ENCODE measurements around the gene FSIP2. TPM values are rescaled to one million over a fixed set of nuclear protein-coding genes. Genes with fewer than 3 reads are reported as not detected.
"Not testable (repeated sequence)": the region's sequence is repeated elsewhere in the genome, so short reads cannot be mapped to it uniquely, and the experiment has no call there.

Gene FSIP2
- total RNA-seq, 1 donor from 2014 or later = 2.6 TPM

DNA sequence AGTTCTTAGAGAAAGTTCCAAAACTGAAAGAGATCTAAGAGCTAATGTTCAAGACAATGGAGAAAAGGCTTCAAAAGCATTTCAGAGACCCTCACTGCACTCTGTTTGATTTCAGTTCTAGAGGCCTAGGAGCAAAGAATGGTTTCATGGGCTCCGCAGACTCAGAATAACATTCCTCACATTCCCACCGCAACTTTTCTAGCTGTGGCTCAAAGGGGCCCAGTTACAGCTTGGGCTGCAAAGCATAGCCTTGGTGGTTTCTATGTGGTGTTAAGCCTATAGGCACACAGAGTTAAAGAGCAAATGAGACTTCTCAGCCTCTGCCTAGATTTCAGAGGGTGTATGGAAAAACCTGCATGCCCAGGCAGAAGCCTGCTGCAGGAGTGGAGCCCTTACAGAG, 73.0 kb downstream of the FSIP2 start:
- no peak for DNase-seq

- DNase-seq = no peak
Measured at GRCh38 chr2:185813707-185814106, 75.1 kb downstream of the FSIP2 start.

GRCh38 chr2:185817991-185818390, 79.4 kb downstream of the FSIP2 start:
- DNase-seq = no peak

DNA sequence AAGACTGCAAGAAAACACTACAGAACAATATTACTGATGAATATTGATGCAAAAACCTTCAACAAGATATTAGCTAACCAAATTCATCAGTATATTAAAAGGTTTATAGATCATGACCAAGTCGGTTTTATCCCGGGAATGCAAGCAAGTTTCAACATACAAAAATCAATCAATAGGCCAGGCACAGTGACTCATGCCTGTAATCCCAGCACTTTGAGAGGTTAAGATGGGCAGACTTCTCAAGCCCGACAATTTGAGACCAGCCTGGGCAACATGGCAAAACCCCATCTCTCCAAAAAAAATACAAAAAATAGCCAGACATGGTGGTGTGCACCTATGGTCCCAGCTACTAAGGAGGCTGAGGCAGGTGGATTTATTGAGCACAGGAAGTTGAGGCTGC, 82.9 kb downstream of the FSIP2 start:
- no peak for DNase-seq

GRCh38 chr2:185823773-185824172, 85.2 kb downstream of the FSIP2 start:
- DNase-seq = no peak

DNA sequence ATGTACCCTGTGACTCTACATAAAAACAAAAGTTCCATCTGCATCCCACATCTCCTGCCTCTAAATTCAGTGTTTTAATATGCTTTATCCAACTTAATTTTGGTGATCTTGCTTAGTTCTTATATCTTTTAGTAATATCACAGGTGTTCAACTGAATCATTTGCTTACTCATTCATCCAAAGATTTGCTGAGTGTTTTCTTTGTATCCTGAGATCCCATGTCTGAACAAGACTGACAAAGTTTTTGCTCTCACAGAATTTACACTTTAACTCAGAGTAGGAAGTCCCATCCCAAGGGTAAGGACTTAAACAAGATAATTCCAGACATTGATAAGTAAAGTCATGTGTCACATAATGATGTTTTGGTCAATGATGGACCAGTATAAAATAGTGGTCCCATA, 87.0 kb downstream of the FSIP2 start:
- DNase-seq = no peak

DNA sequence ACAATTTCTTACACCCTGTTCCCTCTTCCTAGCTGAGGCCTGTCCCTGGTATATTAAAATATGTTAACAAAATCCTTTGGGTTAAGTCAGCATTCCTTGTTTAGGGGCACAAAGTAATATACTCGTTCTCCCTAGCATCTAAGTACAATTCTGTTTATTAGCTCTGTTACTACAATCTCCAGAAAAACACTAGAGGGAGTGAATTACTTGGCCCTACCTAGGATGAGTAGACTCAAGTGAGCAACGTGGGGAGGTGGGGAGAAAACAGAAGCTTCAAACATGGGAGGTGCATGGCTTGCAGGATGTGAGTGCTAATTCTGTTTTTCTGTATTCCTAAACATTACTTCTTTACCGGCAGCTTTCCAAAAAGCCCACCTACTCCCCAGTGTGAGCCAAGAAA, 89.7 kb downstream of the FSIP2 start:
- no peak for DNase-seq

- DNase-seq = no peak
Measured at GRCh38 chr2:185833864-185834263, 95.3 kb downstream of the FSIP2 start.

- no peak for DNase-seq
Measured at GRCh38 chr2:185835974-185836373, 97.4 kb downstream of the FSIP2 start.

DNA sequence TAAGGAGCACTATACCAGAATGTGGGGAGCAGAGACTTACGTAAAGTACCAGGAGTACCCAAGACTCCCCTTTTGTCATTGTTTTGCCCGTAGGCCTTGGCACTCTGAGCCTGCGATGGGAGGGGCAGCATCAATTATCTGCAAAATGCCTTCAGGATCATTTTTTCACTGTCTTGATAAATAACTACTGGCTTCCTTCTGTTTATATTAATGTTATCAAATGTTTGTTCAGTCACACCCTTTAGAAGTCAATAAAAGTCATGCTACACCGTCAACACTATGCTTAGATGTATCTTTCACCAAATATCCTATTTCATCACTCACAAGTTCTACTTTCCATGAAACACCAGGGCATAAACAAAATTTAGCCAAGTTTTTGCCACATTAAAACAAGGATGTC, 116.3 kb downstream of the FSIP2 start:
- no peak for DNase-seq

- DNase-seq = no peak
Measured at GRCh38 chr2:185857691-185858090, 119.1 kb downstream of the FSIP2 start.

GRCh38 chr2:185859506-185859905, 120.9 kb downstream of the FSIP2 start:
- no peak for DNase-seq

DNA sequence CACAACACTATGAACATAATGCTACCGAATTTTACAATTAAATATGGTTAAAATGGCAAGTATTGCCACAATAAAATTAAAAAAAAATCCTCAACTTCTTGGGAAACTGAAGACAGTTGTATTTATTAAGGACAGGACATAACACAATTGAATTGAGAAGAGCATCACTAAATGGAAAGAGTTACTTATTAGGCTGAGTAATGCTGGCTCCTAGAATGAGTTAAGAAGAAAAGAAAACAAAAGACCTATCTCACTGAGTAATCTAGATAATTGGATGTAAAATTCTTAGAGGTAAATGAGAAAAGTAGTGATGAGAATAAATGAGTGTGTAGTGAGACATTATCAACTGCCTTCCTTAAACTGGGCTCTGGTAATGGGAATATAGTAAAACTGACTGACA, 121.7 kb downstream of the FSIP2 start:
- no peak for DNase-seq

DNA sequence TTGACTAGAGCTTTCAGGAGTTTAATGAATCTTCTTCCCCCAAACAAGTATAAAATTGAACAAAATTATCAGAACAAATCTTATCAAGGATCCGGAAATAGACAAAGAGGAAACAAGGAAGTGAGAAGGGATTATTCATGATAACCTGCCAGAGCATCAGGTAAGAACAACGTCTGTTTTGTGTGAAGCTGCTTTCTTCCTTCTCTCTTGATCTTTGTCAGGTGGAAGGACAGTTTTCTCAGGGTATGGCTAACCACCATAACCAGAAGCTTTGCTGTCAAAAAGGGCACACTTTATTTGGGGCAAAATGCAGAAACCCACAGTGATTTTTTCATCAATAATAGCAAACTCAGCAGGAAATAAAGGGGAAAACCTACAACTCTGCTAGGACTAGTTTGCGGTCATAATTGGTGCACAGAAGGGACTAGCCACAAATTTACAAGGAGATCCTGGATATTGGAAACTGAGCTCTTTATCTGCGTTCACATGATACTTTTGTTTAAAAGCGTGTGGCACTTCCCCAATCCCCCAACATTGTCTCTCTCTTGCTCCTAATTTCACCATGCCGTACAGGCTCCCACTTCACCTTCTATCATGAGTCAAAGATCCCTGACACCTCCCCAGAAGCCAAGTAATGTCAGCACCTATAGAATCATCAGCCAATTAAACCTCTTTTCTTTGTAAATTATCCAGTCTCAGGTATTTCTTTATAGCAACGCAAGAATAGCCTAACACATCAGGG, 124.2 kb downstream of the FSIP2 start:
- DNase-seq = no peak

GRCh38 chr2:185864468-185865260, 126.1 kb downstream of the FSIP2 start:
- not testable (repeated sequence) for DNase-seq

DNA sequence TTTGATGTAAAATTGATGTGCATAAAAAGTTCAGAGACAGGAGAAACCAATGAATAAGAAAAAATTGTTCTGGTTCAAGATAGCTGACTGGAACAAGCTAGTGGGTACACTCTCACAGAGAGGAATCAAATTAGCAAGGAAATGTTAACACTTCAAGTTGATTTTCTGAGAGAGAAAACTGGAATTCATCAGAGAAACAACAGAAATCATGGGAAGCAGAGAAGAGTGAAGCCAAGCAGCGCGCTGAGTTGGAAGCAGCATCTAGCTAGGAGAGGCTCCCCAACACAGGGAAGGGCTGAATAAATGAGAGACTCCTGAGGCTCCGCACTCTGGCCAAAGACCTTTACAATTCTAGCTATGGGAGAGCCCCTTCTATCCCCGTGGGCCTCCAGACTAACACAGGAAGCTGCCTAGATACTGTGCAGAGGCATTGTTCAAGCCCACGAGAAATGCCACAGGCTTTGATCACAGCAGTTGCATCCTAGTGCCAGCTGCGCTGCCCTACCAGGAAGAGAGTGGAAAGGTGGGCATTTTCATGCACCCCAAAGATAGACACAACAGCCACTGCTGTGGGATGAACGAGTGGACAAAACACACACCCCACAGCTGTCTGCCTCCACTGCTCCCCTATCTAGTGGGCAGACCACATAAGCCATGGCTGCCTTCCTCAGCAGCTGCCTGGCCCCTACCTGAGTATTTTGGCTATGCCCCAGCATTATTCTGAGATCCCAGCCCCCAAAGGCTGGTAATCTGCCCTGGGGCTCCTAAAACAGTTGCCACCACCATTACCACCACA, 136.7 kb downstream of the FSIP2 start:
- no peak for DNase-seq

- DNase-seq = no peak
Measured at GRCh38 chr2:185876234-185876633, 137.6 kb downstream of the FSIP2 start.

- DNase-seq = no peak
Measured at GRCh38 chr2:185880396-185880795, 141.8 kb downstream of the FSIP2 start.
